ENCODE measurements around the gene NME7.

Gene NME7

DNA sequence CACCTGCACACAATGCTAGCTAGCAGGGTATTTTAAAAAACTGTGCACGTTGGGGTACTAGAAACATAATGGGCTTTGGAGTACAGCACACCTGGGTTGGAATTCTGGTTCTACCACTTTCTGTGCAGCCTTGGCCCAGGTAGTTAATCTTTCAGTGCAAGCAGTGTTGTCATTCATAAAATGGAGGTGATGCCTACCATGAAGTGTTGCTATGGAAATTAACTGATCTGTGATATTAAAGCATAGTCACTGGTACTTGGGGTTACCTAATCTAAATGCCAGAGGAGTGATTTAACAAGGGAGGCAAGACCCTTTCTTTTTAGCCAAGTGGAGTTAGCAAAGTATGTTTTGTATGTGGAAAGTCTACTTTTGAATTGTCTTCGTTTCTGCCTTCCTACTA is 243.1 kb downstream of the NME7 start:
- no peak overlapping the region for H3K4me3 ChIP-seq
- H3K27ac ChIP-seq, result no peak overlapping the region
- no peaks in the 10 kb centered on the region for H3K9me3 ChIP-seq
- intact Hi-C loops (cut with DNase I; ENCODE audit: low total_unique reads), result no loop called here
- TF ChIP-seq CTCF (IDR thresholded peaks at IDR 0.05), result no peak
- H3K4me1 ChIP-seq, result peaks cover 0 to 4% (median 0%) of the 10 kb centered on the region in 4 donors
- no peak for DNase-seq
- peaks cover 0 to 33% (median 0%) of the 10 kb centered on the region in 3 donors for H3K36me3 ChIP-seq
- H3K27me3 ChIP-seq, result no peaks in the 10 kb centered on the region

DNA sequence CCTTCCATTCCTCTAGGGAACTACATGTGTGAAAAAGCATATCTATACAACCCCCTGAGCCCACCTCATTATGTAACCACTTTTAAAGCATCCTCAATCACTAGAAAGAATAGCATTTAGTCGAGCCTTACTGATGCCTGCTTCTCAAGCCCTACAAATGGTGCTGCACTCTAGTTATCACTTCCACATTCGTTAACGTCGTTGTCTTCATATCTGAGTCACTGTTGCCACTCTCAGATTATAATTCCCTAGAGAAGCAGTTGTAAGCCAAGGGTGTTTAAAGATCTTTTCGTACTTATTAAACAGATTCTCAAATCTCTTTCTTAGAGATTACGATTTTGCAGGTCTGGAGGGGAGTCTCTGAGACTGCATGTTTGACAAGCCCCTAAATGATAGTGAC is 244.6 kb downstream of the NME7 start:
- Histone ChIP-seq H3K36me3 (peaks cover 0 to 22% (median 0%) of the 10 kb centered on the region in 3 donors), H3K27me3 (no peaks in the 10 kb centered on the region), H3K9me3 (no peaks in the 10 kb centered on the region), H3K27ac (no peak overlapping the region), H3K4me3 (no peak overlapping the region), H3K4me1 (no peaks in the 10 kb centered on the region)
- intact Hi-C loops (cut with DNase I; ENCODE audit: low total_unique reads), result no loop called here
- DNase-seq, result no peak
- TF ChIP-seq CTCF (IDR thresholded peaks at IDR 0.05), result no peak

GRCh38 chr1:169121146-169121923 is 246.3 kb downstream of the NME7 start:
- no peak for TF ChIP-seq CTCF (IDR thresholded peaks at IDR 0.05)
- Histone ChIP-seq H3K27me3 (no peaks in the 10 kb centered on the region), H3K4me3 (no peak overlapping the region), H3K4me1 (no peaks in the 10 kb centered on the region), H3K9me3 (no peaks in the 10 kb centered on the region), H3K36me3 (peaks cover 0 to 18% (median 0%) of the 10 kb centered on the region in 3 donors), H3K27ac (no peak overlapping the region)
- DNase-seq, result no peak
- intact Hi-C loops (cut with DNase I; ENCODE audit: low total_unique reads), result no loop called here

DNA sequence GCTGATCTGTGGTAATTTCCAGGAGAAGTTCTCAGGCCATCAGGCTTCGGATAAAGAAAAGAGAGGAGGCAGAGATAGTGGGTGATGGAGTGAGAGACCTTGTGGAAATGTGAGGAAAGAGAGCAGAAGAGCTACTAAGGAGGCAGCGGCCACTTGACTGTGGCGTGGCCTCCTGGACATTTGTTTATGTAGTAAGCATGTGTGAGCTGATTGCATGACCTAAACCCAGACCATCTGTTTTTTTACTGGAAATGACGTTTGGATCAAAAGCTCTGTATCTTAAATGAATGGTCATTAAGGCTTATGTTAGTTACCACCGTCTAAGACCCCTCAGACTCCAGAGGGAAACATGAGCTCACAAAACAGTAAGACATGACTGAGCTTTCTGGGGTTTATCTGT is 247.5 kb downstream of the NME7 start:
- H3K4me3 ChIP-seq, result no peak overlapping the region
- H3K4me1 ChIP-seq, result peaks cover 0 to 3% (median 0%) of the 10 kb centered on the region in 4 donors
- H3K27ac ChIP-seq, result no peak overlapping the region
- intact Hi-C loops (cut with DNase I; ENCODE audit: low total_unique reads), result no loop called here
- no peaks in the 10 kb centered on the region for H3K9me3 ChIP-seq
- no peak for DNase-seq
- TF ChIP-seq CTCF (IDR thresholded peaks at IDR 0.05), result no peak
- no peaks in the 10 kb centered on the region for H3K27me3 ChIP-seq
- H3K36me3 ChIP-seq, result peaks cover 0 to 11% (median 0%) of the 10 kb centered on the region in 3 donors

- no peak overlapping the region for H3K4me3 ChIP-seq
- intact Hi-C loops (cut with DNase I; ENCODE audit: low total_unique reads), result no loop called here
- H3K36me3 ChIP-seq, result peaks cover 0 to 11% (median 0%) of the 10 kb centered on the region in 3 donors
- no peaks in the 10 kb centered on the region for H3K9me3 ChIP-seq
- no peak for DNase-seq
- H3K27me3 ChIP-seq, result no peaks in the 10 kb centered on the region
- H3K4me1 ChIP-seq, result peaks cover 0 to 3% (median 0%) of the 10 kb centered on the region in 4 donors
- no peak overlapping the region for H3K27ac ChIP-seq
- TF ChIP-seq CTCF (IDR thresholded peaks at IDR 0.05), result no peak
These were observed 248.2 kb downstream of the NME7 start for GRCh38 chr1:169119405-169119804.
